ENCODE measurements around the gene KRT78. TPM values are rescaled to one million over a fixed set of nuclear protein-coding genes. Genes with fewer than 3 reads are reported as not detected.

The KRT78 gene
- polyA plus RNA-seq, 2 donors, result 633 to 1,998 TPM

DNA sequence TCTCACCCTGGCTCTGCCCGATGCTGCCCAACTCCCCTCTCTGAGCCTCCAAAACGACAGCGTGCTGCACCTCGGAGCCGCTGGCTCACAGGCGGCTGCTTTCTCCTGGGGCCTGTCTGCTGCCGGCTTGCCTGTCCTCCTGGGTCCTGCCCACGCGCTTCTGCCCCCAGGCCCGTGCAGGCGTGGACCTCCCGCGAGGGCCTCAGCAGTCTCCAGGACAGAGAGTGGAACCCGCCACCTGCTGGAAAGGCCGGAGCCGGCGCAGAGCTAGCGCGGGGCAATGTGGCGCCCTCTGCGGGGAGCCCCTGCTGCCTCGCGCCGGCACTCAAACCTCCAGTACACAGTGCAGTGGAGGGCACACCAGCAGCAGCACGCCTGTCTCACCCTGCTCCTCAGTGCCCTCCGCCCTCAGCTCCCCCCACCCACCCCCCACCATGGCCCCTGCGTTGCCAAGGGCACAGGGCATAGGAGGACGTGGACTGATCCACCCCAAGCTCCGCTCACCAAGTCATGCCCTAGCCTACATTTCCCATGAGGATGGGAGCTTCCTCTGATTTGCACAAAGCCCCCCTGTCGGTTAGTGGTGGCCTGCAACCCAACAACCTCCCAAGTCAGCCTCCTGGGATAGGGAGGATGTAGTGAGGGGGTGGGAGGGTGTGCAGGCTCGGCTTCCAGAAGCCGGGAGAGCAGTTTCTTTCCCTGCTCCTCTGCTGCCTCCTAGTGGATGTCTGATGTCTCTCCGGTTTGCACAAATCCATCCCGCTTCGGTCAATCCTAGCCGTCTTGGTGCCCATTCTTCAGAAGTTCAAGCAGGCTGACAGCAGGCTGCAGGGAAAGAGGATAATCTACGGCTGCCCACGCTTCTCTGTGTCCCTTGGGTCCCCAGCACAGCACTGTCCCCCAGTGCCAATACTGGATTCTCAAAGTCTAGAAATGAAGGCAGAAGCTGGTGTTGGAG lies 30.9 kb upstream of the KRT78 start:
- no peaks in the 10 kb centered on the region for H3K36me3 ChIP-seq (ENCODE audit: control insufficient read depth in 2 of 2, insufficient read depth in 2 of 2, low read length in 1 of 2)
- H3K4me3 ChIP-seq (ENCODE audit: low read depth in 1 of 2, low read length in 2 of 2), result peak overlapping the region; percentile 7 to 20
- 7 to 11% methylated on average over 38 of the region's 38 CpGs for WGBS, 2 donors
- no peaks in the 10 kb centered on the region for H3K27me3 ChIP-seq (ENCODE audit: control insufficient read depth in 1 of 2, insufficient read depth in 2 of 2, low read length in 2 of 2)
- no peaks in the 10 kb centered on the region for H3K9me3 ChIP-seq (ENCODE audit: control insufficient read depth in 2 of 2, insufficient read depth in 1 of 2, low read depth in 1 of 2, low read length in 1 of 2)
- peak overlapping the region; percentile 97 to 100 for H3K27ac ChIP-seq (ENCODE audit: low read depth in 2 of 2, low read length in 1 of 2)
- peaks cover 2 to 35% of the 10 kb centered on the region in 2 donors for H3K4me1 ChIP-seq (ENCODE audit: control insufficient read depth in 2 of 2, insufficient read depth in 2 of 2, low read length in 1 of 2)

GRCh38 chr12:52878507-52879393 lies 30.0 kb upstream of the KRT78 start:
- Histone ChIP-seq H3K27me3 (ENCODE audit: control insufficient read depth in 1 of 2, insufficient read depth in 2 of 2, low read length in 2 of 2) (no peaks in the 10 kb centered on the region), H3K27ac (ENCODE audit: low read depth in 2 of 2, low read length in 1 of 2) (peak overlapping the region; percentile 97 to 100), H3K36me3 (ENCODE audit: control insufficient read depth in 2 of 2, insufficient read depth in 2 of 2, low read length in 1 of 2) (no peaks in the 10 kb centered on the region), H3K4me1 (ENCODE audit: control insufficient read depth in 2 of 2, insufficient read depth in 2 of 2, low read length in 1 of 2) (peaks cover 2 to 37% of the 10 kb centered on the region in 2 donors), H3K4me3 (ENCODE audit: low read depth in 1 of 2, low read length in 2 of 2) (peak overlapping the region; percentile 7 to 20), H3K9me3 (ENCODE audit: control insufficient read depth in 2 of 2, insufficient read depth in 1 of 2, low read depth in 1 of 2, low read length in 1 of 2) (no peaks in the 10 kb centered on the region)
- WGBS, 2 donors, result 46 to 62% methylated on average over 17 of the region's 17 CpGs

DNA sequence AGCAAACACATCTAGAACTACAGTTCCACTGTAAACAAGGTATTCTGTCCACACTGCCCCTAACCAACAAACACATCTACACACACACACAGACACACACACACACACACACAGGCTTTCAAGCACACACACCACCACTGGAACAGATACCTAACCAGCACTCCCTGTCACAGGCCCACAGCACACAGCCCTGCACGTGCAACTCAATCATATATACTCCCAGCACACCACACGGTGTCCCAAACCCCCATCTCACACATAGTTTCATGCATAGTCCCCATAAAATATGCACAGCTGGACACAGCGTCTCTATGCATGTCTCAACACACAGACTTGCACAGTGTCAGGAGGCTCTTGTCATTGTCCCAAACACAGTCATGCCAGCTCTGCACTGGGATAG lies 28.4 kb upstream of the KRT78 start:
- 49 to 60% methylated on average over 3 of the region's 3 CpGs for WGBS, 2 donors
- Histone ChIP-seq H3K36me3 (ENCODE audit: control insufficient read depth in 2 of 2, insufficient read depth in 2 of 2, low read length in 1 of 2) (no peaks in the 10 kb centered on the region), H3K4me3 (ENCODE audit: low read depth in 1 of 2, low read length in 2 of 2) (no peak overlapping the region), H3K9me3 (ENCODE audit: control insufficient read depth in 2 of 2, insufficient read depth in 1 of 2, low read depth in 1 of 2, low read length in 1 of 2) (no peaks in the 10 kb centered on the region), H3K27me3 (ENCODE audit: control insufficient read depth in 1 of 2, insufficient read depth in 2 of 2, low read length in 2 of 2) (no peaks in the 10 kb centered on the region), H3K4me1 (ENCODE audit: control insufficient read depth in 2 of 2, insufficient read depth in 2 of 2, low read length in 1 of 2) (peaks cover 5 to 45% of the 10 kb centered on the region in 2 donors), H3K27ac (ENCODE audit: low read depth in 2 of 2, low read length in 1 of 2) (peak overlapping the region; percentile 97 to 100)

- peaks cover 5 to 48% of the 10 kb centered on the region in 2 donors for H3K4me1 ChIP-seq (ENCODE audit: control insufficient read depth in 2 of 2, insufficient read depth in 2 of 2, low read length in 1 of 2)
- H3K27me3 ChIP-seq (ENCODE audit: control insufficient read depth in 1 of 2, insufficient read depth in 2 of 2, low read length in 2 of 2), result no peaks in the 10 kb centered on the region
- H3K36me3 ChIP-seq (ENCODE audit: control insufficient read depth in 2 of 2, insufficient read depth in 2 of 2, low read length in 1 of 2), result no peaks in the 10 kb centered on the region
- peak overlapping the region; percentile 97 to 100 for H3K27ac ChIP-seq (ENCODE audit: low read depth in 2 of 2, low read length in 1 of 2)
- WGBS, 2 donors, result 43 to 46% methylated on average over 7 of the region's 7 CpGs
- H3K9me3 ChIP-seq (ENCODE audit: control insufficient read depth in 2 of 2, insufficient read depth in 1 of 2, low read depth in 1 of 2, low read length in 1 of 2), result no peaks in the 10 kb centered on the region
- peak overlapping the region in 1 of 2 donors; percentile 23 for H3K4me3 ChIP-seq (ENCODE audit: low read depth in 1 of 2, low read length in 2 of 2)
Measured at GRCh38 chr12:52876372-52876771, 27.6 kb upstream of the KRT78 start.

GRCh38 chr12:52874573-52875435 lies 26.0 kb upstream of the KRT78 start:
- Histone ChIP-seq H3K4me3 (ENCODE audit: low read depth in 1 of 2, low read length in 2 of 2) (peak overlapping the region; percentile 18 to 40), H3K36me3 (ENCODE audit: control insufficient read depth in 2 of 2, insufficient read depth in 2 of 2, low read length in 1 of 2) (no peaks in the 10 kb centered on the region), H3K4me1 (ENCODE audit: control insufficient read depth in 2 of 2, insufficient read depth in 2 of 2, low read length in 1 of 2) (peaks cover 5 to 54% of the 10 kb centered on the region in 2 donors), H3K27me3 (ENCODE audit: control insufficient read depth in 1 of 2, insufficient read depth in 2 of 2, low read length in 2 of 2) (no peaks in the 10 kb centered on the region), H3K9me3 (ENCODE audit: control insufficient read depth in 2 of 2, insufficient read depth in 1 of 2, low read depth in 1 of 2, low read length in 1 of 2) (no peaks in the 10 kb centered on the region), H3K27ac (ENCODE audit: low read depth in 2 of 2, low read length in 1 of 2) (peak overlapping the region; percentile 97 to 100)
- WGBS, 2 donors, result 57 to 63% methylated on average over 10 of the region's 10 CpGs

DNA sequence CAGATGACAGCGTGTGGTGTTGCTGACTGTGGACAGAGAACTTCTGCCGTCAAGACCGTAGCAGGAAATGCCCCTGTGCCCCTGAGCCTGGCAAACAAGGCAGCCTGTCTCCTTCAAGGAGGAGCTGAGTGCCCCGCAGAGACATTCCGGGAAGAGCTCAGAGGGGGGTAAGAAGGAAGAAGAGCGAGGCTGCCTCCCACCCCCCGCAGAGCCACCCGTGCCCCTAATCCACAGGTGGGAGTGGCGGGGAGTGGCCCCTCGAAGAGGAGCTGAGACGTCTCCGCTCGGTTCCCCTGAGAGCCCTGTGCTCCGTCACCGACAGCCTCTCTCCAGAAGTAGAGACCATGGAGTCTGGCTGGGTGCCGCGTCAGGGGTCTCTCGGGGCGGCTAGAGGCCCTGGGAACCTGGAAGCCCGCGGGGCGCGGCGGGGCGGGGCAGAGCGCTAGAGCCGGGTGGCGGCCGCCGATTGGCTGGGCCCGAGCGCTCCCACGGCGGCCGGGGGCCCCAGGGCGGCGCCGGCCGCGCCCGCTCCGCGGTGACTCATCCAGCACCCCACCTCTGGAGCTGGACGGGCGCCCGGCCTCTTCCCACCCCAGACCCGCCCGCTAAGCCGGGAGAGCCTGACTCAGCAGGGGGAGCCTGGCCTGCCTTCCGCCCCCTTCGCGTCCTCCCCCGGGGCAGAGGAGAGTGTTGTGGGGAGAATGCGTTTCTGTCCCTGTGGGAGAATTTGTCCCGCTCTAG lies 25.2 kb upstream of the KRT78 start:
- H3K27me3 ChIP-seq (ENCODE audit: control insufficient read depth in 1 of 2, insufficient read depth in 2 of 2, low read length in 2 of 2), result no peaks in the 10 kb centered on the region
- 1 to 3% methylated on average over 38 to 55 of the region's 55 CpGs for WGBS, 2 donors
- H3K4me3 ChIP-seq (ENCODE audit: low read depth in 1 of 2, low read length in 2 of 2), result peak overlapping the region; percentile 18 to 40
- H3K9me3 ChIP-seq (ENCODE audit: control insufficient read depth in 2 of 2, insufficient read depth in 1 of 2, low read depth in 1 of 2, low read length in 1 of 2), result no peaks in the 10 kb centered on the region
- no peaks in the 10 kb centered on the region for H3K36me3 ChIP-seq (ENCODE audit: control insufficient read depth in 2 of 2, insufficient read depth in 2 of 2, low read length in 1 of 2)
- peaks cover 5 to 55% of the 10 kb centered on the region in 2 donors for H3K4me1 ChIP-seq (ENCODE audit: control insufficient read depth in 2 of 2, insufficient read depth in 2 of 2, low read length in 1 of 2)
- peak overlapping the region; percentile 100 for H3K27ac ChIP-seq (ENCODE audit: low read depth in 2 of 2, low read length in 1 of 2)

- Histone ChIP-seq H3K27me3 (ENCODE audit: control insufficient read depth in 1 of 2, insufficient read depth in 2 of 2, low read length in 2 of 2) (no peaks in the 10 kb centered on the region), H3K4me1 (ENCODE audit: control insufficient read depth in 2 of 2, insufficient read depth in 2 of 2, low read length in 1 of 2) (peaks cover 7 to 54% of the 10 kb centered on the region in 2 donors), H3K36me3 (ENCODE audit: control insufficient read depth in 2 of 2, insufficient read depth in 2 of 2, low read length in 1 of 2) (no peaks in the 10 kb centered on the region), H3K9me3 (ENCODE audit: control insufficient read depth in 2 of 2, insufficient read depth in 1 of 2, low read depth in 1 of 2, low read length in 1 of 2) (no peaks in the 10 kb centered on the region), H3K4me3 (ENCODE audit: low read depth in 1 of 2, low read length in 2 of 2) (peak overlapping the region; percentile 18 to 40), H3K27ac (ENCODE audit: low read depth in 2 of 2, low read length in 1 of 2) (peak overlapping the region; percentile 100)
- WGBS, 2 donors, result 39 to 40% methylated on average over 4 of the region's 4 CpGs
Measured at GRCh38 chr12:52873513-52873831, 24.7 kb upstream of the KRT78 start.

- H3K4me1 ChIP-seq (ENCODE audit: control insufficient read depth in 2 of 2, insufficient read depth in 2 of 2, low read length in 1 of 2), result peaks cover 9 to 52% of the 10 kb centered on the region in 2 donors
- no peaks in the 10 kb centered on the region for H3K9me3 ChIP-seq (ENCODE audit: control insufficient read depth in 2 of 2, insufficient read depth in 1 of 2, low read depth in 1 of 2, low read length in 1 of 2)
- no peaks in the 10 kb centered on the region for H3K36me3 ChIP-seq (ENCODE audit: control insufficient read depth in 2 of 2, insufficient read depth in 2 of 2, low read length in 1 of 2)
- peak overlapping the region in 1 of 2 donors; percentile 5 for H3K4me3 ChIP-seq (ENCODE audit: low read depth in 1 of 2, low read length in 2 of 2)
- H3K27ac ChIP-seq (ENCODE audit: low read depth in 2 of 2, low read length in 1 of 2), result peak overlapping the region; percentile 100
- WGBS, 2 donors, result 69 to 80% methylated on average over 13 of the region's 13 CpGs
- H3K27me3 ChIP-seq (ENCODE audit: control insufficient read depth in 1 of 2, insufficient read depth in 2 of 2, low read length in 2 of 2), result no peaks in the 10 kb centered on the region
Measured at GRCh38 chr12:52872644-52873389, 24.0 kb upstream of the KRT78 start.

Measured in esophagus (tissue), 2 donors.